AG04450 (cell line): ENCODE results near the gene GFOD1. TPM values are rescaled to one million over a fixed set of nuclear protein-coding genes. Genes with fewer than 3 reads are reported as not detected.

Source experiments
- CTCF ChIA-PET: fragments of 300-600, 350-600 bp; formaldehyde crosslinking; extraction: SDS; loops from one replicate; lab custom pipeline; 2022; ENCODE audit warnings: antibody characterized with exemption, inconsistent platforms; lab: Charles Lee
- POLR2A ChIA-PET: fragments of 350-600 bp; formaldehyde crosslinking; extraction: SDS; loops from one replicate; lab custom pipeline; 2021; ENCODE audit warnings: antibody characterized with exemption, inconsistent platforms; lab: Yijun Ruan, JAX
- DNase-seq: peaks from one replicate; pipeline ENCODE4 v3.0.0-alpha.2; 2011; ENCODE audit warnings: low read depth, low spot score
- H3K27ac ChIP-seq: one replicate; pipeline ENCODE4 v1.5.1; 2012; ENCODE audit warnings: low read depth, low read length, control low read depth
- H3K27me3 ChIP-seq: one replicate; pipeline ENCODE4 v1.6.0; 2012; ENCODE audit warnings: low read length; ENCODE audit not compliant: control insufficient read depth, insufficient read depth
- H3K4me3 ChIP-seq: 2 replicates; pipeline ENCODE4 v1.5.1; 2011; ENCODE audit warnings: mild to moderate bottlenecking, low read depth, low read length, control low read depth
- H3K9me3 ChIP-seq: 2 replicates; pipeline ENCODE4 v1.5.1; 2012; ENCODE audit warnings: low read length; ENCODE audit not compliant: control insufficient read depth, insufficient read depth
- CTCF ChIP-seq: IDR thresholded peaks from 2 replicates; pipeline ENCODE4 v1.5.1; 2011; ENCODE audit warnings: low read depth, low read length, control low read depth, inconsistent platforms
- polyA plus RNA-seq: library from polyadenylated mRNA; depleted of rRNA; stranded (reverse); fragments of >200 nt; gene quantifications from 2 replicates; pipeline ENCODE4 v1.2.3, GENCODE V29; 2011

The GFOD1 gene
- polyA plus RNA-seq, 1 experiment, result 3.0 TPM

DNA sequence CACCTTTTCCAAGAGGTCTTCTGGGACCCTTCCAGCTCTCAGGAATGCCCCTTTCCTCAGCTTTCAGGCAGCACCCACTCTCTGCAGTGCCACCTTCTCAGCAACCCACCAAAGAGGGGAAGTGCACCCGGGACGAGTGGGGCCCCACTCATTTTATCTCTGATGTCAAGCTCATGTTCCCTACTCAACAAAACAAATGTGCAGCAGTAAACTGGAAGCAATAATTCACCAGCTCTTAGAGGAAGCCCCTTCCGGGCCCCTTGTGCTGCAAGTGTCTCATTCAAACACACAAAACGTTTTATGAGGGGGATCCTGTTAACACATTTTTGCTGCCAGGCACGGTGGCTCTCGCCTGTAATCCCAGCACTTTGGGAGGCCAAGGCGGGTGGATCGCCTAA lies 13.6 kb downstream of the GFOD1 start:
- H3K27me3 ChIP-seq, result no peaks in the 10 kb centered on the region
- H3K9me3 ChIP-seq, result no peaks in the 10 kb centered on the region; the same call in 1 of the 2 replicates
- H3K4me3 ChIP-seq, result no peak overlapping the region
- H3K27ac ChIP-seq, result no peak overlapping the region
- CTCF ChIA-PET, result no interaction called here
- DNase-seq, result no peak
- POLR2A ChIA-PET, result no interaction called here
- TF ChIP-seq CTCF, result no peak

- no peak for TF ChIP-seq CTCF
- Histone ChIP-seq H3K27me3 (no peaks in the 10 kb centered on the region), H3K4me3 (no peak overlapping the region), H3K27ac (no peak overlapping the region), H3K9me3 (peaks cover 3% of the 10 kb centered on the region; the same call in 1 of the 2 replicates)
- POLR2A ChIA-PET, result no interaction called here
- no peak for DNase-seq
- CTCF ChIA-PET, result interaction anchor here (0.9 kb wide), 1 partner anchor 75 kb away, joined by 3 read pairs; no protein-coding TSS in a partner anchor
Observed at GRCh38 chr6:13472976-13473767, 14.2 kb downstream of the GFOD1 start.

GRCh38 chr6:13472099-13472498 lies 15.3 kb downstream of the GFOD1 start:
- CTCF ChIA-PET, result interaction anchor here (0.9 kb wide), 1 partner anchor 74 kb away, joined by 3 read pairs; no protein-coding TSS in a partner anchor
- Histone ChIP-seq H3K27me3 (no peaks in the 10 kb centered on the region), H3K9me3 (peaks cover 3% of the 10 kb centered on the region; the same call in 1 of the 2 replicates), H3K27ac (no peak overlapping the region), H3K4me3 (no peak overlapping the region)
- POLR2A ChIA-PET, result no interaction called here
- TF ChIP-seq CTCF, result no peak
- no peak for DNase-seq

GRCh38 chr6:13471184-13471583 lies 16.2 kb downstream of the GFOD1 start:
- Histone ChIP-seq H3K9me3 (peaks cover 3% of the 10 kb centered on the region; the same call in 1 of the 2 replicates), H3K4me3 (no peak overlapping the region), H3K27me3 (no peaks in the 10 kb centered on the region), H3K27ac (no peak overlapping the region)
- no peak for DNase-seq
- TF ChIP-seq CTCF, result no peak
- CTCF ChIA-PET, result no interaction called here
- POLR2A ChIA-PET, result no interaction called here
